GM18907 (cell line): ENCODE data around the gene CIRBP.
A peak's percentile ranks its signal among the peaks of the same experiment; 100 is the strongest.

Experiments used
- ATAC-seq: cut with Tn5 transposase; IDR thresholded peaks from one replicate; pipeline ENCODE4 v1.9.1; 2021; ENCODE audit warnings: mild to moderate bottlenecking, moderate library complexity; ENCODE audit not compliant: unreplicated experiment

The CIRBP gene

GRCh38 chr19:1266916-1267476, 2.1 kb upstream of the CIRBP start:
- peak; percentile 15 for ATAC-seq

- ATAC-seq: no peak
Measured at GRCh38 chr19:1267477-1268225, 1.5 kb upstream of the CIRBP start.

- ATAC-seq: no peak
Measured at GRCh38 chr19:1268226-1269064, 687 bp upstream of the CIRBP start.

GRCh38 chr19:1269478-1270212, 513 bp downstream of the CIRBP start:
- peak; percentile 26 for ATAC-seq

GRCh38 chr19:1270213-1270853, 1.2 kb downstream of the CIRBP start:
- no peak for ATAC-seq

GRCh38 chr19:1270854-1271527, 1.9 kb downstream of the CIRBP start:
- no peak for ATAC-seq

GRCh38 chr19:1271528-1272422, 2.6 kb downstream of the CIRBP start:
- ATAC-seq: no peak

GRCh38 chr19:1272423-1273262, 3.5 kb downstream of the CIRBP start:
- ATAC-seq: no peak

GRCh38 chr19:1273263-1274041, 4.3 kb downstream of the CIRBP start:
- no peak for ATAC-seq

GRCh38 chr19:1274081-1274851, 5.1 kb downstream of the CIRBP start:
- no peak for ATAC-seq

GRCh38 chr19:1274852-1275259, 5.7 kb downstream of the CIRBP start:
- no peak for ATAC-seq

- peak; percentile 71 for ATAC-seq
Measured at GRCh38 chr19:1275260-1275975, 6.3 kb downstream of the CIRBP start, which contains the start of gene FAM174C. FAM174C (plus strand) TSS chr19:1275530; CDS start chr19:1275550, 20 bp downstream.

GRCh38 chr19:1275976-1276627, 7.0 kb downstream of the CIRBP start:
- ATAC-seq: no peak

- no peak for ATAC-seq
Measured at GRCh38 chr19:1276628-1277022, 7.5 kb downstream of the CIRBP start.

- ATAC-seq: no peak
Measured at GRCh38 chr19:1277061-1277460, 7.9 kb downstream of the CIRBP start.
